Glutamatergic neuron (in vitro differentiated cells): ENCODE measurements around the gene TRPM5. TPM values are rescaled to one million over a fixed set of nuclear protein-coding genes. Genes with fewer than 3 reads are reported as not detected.

Experiments
- DNase-seq: peaks from one replicate; pipeline ENCODE4 v3.0.0; 2022
- H3K27ac Mint-ChIP-seq: one replicate; pipeline ENCODE4 v1.8.0; 2020; ENCODE audit warnings: mild to moderate bottlenecking, mixed read lengths, inconsistent platforms; ENCODE audit not compliant: unreplicated experiment
- H3K27me3 Mint-ChIP-seq: one replicate; pipeline ENCODE4 v1.8.0; 2020; ENCODE audit warnings: mild to moderate bottlenecking, moderate library complexity, mixed read lengths, inconsistent platforms; ENCODE audit not compliant: unreplicated experiment
- H3K36me3 Mint-ChIP-seq: one replicate; pipeline ENCODE4 v1.8.0; 2020; ENCODE audit warnings: mild to moderate bottlenecking, mixed read lengths, inconsistent platforms; ENCODE audit not compliant: unreplicated experiment
- H3K4me1 Mint-ChIP-seq: one replicate; pipeline ENCODE4 v1.8.0; 2020; ENCODE audit warnings: mild to moderate bottlenecking, low read depth, mixed read lengths, inconsistent platforms; ENCODE audit not compliant: unreplicated experiment
- H3K4me3 Mint-ChIP-seq: one replicate; pipeline ENCODE4 v1.8.0; 2020; ENCODE audit warnings: mild to moderate bottlenecking, mixed read lengths, inconsistent platforms; ENCODE audit not compliant: unreplicated experiment
- H3K9me3 Mint-ChIP-seq: one replicate; pipeline ENCODE4 v1.8.0; 2020; ENCODE audit warnings: mild to moderate bottlenecking, moderate library complexity, mixed read lengths, inconsistent platforms; ENCODE audit not compliant: unreplicated experiment
- CTCF ChIP-seq: fragments of 200-600 bp; sonication (generic); IDR thresholded peaks from one replicate; pipeline ENCODE4 v1.5.0; 2021; ENCODE audit not compliant: partially characterized antibody, unreplicated experiment
- total RNA-seq: library from RNA; stranded (reverse); fragmentation: NEBNext Ultra II Directional; extraction: Animal tissue kit (Norgen Biotek cat#: 25700); gene quantifications from one replicate; pipeline ENCODE4 v1.2.1, GENCODE V29; 2021; ENCODE audit not compliant: unreplicated experiment

TRPM5 gene
- total RNA-seq, 1 donor from 2014 or later, result not detected

GRCh38 chr11:2460540-2461252, 16.4 kb upstream of the TRPM5 start:
- Mint-ChIP-seq H3K4me1 (no peaks in the 10 kb centered on the region), H3K27ac (no peak overlapping the region), H3K36me3 (no peaks in the 10 kb centered on the region), H3K9me3 (no peaks in the 10 kb centered on the region), H3K27me3 (peaks cover 6% of the 10 kb centered on the region), H3K4me3 (no peak overlapping the region)
- no peak for TF ChIP-seq CTCF
- DNase-seq, result no peak

- TF ChIP-seq CTCF, result no peak
- H3K36me3 Mint-ChIP-seq, result no peaks in the 10 kb centered on the region
- no peak overlapping the region for H3K27ac Mint-ChIP-seq
- H3K4me3 Mint-ChIP-seq, result no peak overlapping the region
- peaks cover 6% of the 10 kb centered on the region for H3K27me3 Mint-ChIP-seq
- no peak for DNase-seq
- H3K4me1 Mint-ChIP-seq, result no peaks in the 10 kb centered on the region
- H3K9me3 Mint-ChIP-seq, result no peaks in the 10 kb centered on the region
Measured at GRCh38 chr11:2459796-2460531, 15.7 kb upstream of the TRPM5 start.

GRCh38 chr11:2459016-2459725, 14.9 kb upstream of the TRPM5 start:
- no peaks in the 10 kb centered on the region for H3K4me1 Mint-ChIP-seq
- H3K27me3 Mint-ChIP-seq, result peaks cover 3% of the 10 kb centered on the region
- no peak for TF ChIP-seq CTCF
- H3K27ac Mint-ChIP-seq, result no peak overlapping the region
- no peaks in the 10 kb centered on the region for H3K36me3 Mint-ChIP-seq
- no peaks in the 10 kb centered on the region for H3K9me3 Mint-ChIP-seq
- H3K4me3 Mint-ChIP-seq, result no peak overlapping the region
- no peak for DNase-seq

- no peak for DNase-seq
Measured at GRCh38 chr11:2458321-2458720, 14.0 kb upstream of the TRPM5 start.

More at GRCh38 chr11:2458321-2458720, 14.0 kb upstream of the TRPM5 start:
- TF ChIP-seq CTCF, result no peak
- Mint-ChIP-seq H3K27ac (no peak overlapping the region), H3K36me3 (no peaks in the 10 kb centered on the region), H3K27me3 (peaks cover 3% of the 10 kb centered on the region), H3K4me3 (no peak overlapping the region), H3K9me3 (no peaks in the 10 kb centered on the region), H3K4me1 (no peaks in the 10 kb centered on the region)
